Neuronal stem cell (in vitro differentiated cells): ENCODE results near the gene CORO2B.

Source experiments
- DNase-seq: peaks from one replicate; pipeline ENCODE4 v3.0.0-alpha.2; 2013; ENCODE audit warnings: low spot score
- H2AFZ ChIP-seq: one replicate; pipeline ENCODE4 v1.6.1; 2013; ENCODE audit warnings: mild to moderate bottlenecking, low read length, inconsistent platforms
- H2AK5ac ChIP-seq: 2 replicates; pipeline ENCODE4 v1.6.1; 2013; ENCODE audit warnings: low read depth, mild to moderate bottlenecking, inconsistent platforms, low read length, moderate library complexity, mixed read lengths
- H2BK120ac ChIP-seq: 2 replicates; pipeline ENCODE4 v1.6.1; 2013; ENCODE audit warnings: low read depth, mild to moderate bottlenecking, inconsistent platforms, low read length, moderate library complexity, mixed read lengths
- H2BK12ac ChIP-seq: one replicate; pipeline ENCODE4 v1.6.1; 2013; ENCODE audit warnings: low read length, inconsistent platforms
- H2BK15ac ChIP-seq: 2 replicates; pipeline ENCODE4 v1.6.1; 2013; ENCODE audit warnings: mild to moderate bottlenecking, low read length, inconsistent platforms, mixed read lengths
- H2BK5ac ChIP-seq: one replicate; pipeline ENCODE4 v1.6.1; 2013; ENCODE audit warnings: inconsistent platforms, mild to moderate bottlenecking, low read length, moderate library complexity
- H3K14ac ChIP-seq: one replicate; pipeline ENCODE4 v1.6.1; 2013; ENCODE audit warnings: low read length, inconsistent platforms
- H3K18ac ChIP-seq: 2 replicates; pipeline ENCODE4 v1.6.1; 2013; ENCODE audit warnings: low read length, inconsistent platforms
- H3K23ac ChIP-seq: 2 replicates; pipeline ENCODE4 v1.6.1; 2013; ENCODE audit warnings: low read depth, mild to moderate bottlenecking, mixed read lengths, low read length, inconsistent platforms; ENCODE audit not compliant: poor library complexity
- H3K27ac ChIP-seq: replicated peaks from 3 replicates; pipeline ENCODE4 v1.5.1; 2013; ENCODE audit warnings: low read length, inconsistent platforms
- H3K27me3 ChIP-seq, 3 experiments: 2 replicates each; pipeline ENCODE4 v1.6.1; 2013; ENCODE audit warnings: low read length in 3 of 3, mild to moderate bottlenecking in 2 of 3, inconsistent platforms in 1 of 3, low read depth in 1 of 3, mixed read lengths in 1 of 3, moderate library complexity in 1 of 3; ENCODE audit not compliant: control insufficient read depth in 3 of 3, insufficient read depth in 3 of 3
- H3K36me3 ChIP-seq, 2 donors: replicated peaks in 1 of 2; 2 replicates each; pipeline ENCODE4 v1.6.1; 2013; ENCODE audit warnings: low read length in 2 of 2; ENCODE audit not compliant: control insufficient read depth in 2 of 2, insufficient read depth in 2 of 2
- H3K4ac ChIP-seq: 2 replicates; pipeline ENCODE4 v1.6.1; 2013; ENCODE audit warnings: inconsistent platforms, mild to moderate bottlenecking, low read length, moderate library complexity
- H3K4me1 ChIP-seq, 2 donors: 1 replicate in 1 of 2; 2 replicates in 1 of 2; pipeline ENCODE4 v1.6.1; 2013; ENCODE audit warnings: low read length in 2 of 2, low read depth in 1 of 2; ENCODE audit not compliant: control insufficient read depth in 2 of 2, insufficient read depth in 1 of 2
- H3K4me2 ChIP-seq: one replicate; pipeline ENCODE4 v1.6.1; 2013; ENCODE audit warnings: mild to moderate bottlenecking, low read length, inconsistent platforms; ENCODE audit not compliant: insufficient read depth, poor library complexity, severe bottlenecking
- H3K4me3 ChIP-seq, 2 donors: 2 replicates each; pipeline ENCODE4 v1.5.1; 2013; ENCODE audit warnings: low read length in 2 of 2, mild to moderate bottlenecking in 2 of 2, inconsistent platforms in 1 of 2, moderate library complexity in 1 of 2
- H3K79me1 ChIP-seq: one replicate; pipeline ENCODE4 v1.6.1; 2013; ENCODE audit warnings: low read depth, mild to moderate bottlenecking, inconsistent platforms, low read length, moderate library complexity
- H3K9ac ChIP-seq: one replicate; pipeline ENCODE4 v1.6.1; 2013; ENCODE audit warnings: mild to moderate bottlenecking, low read depth, low read length, inconsistent platforms; ENCODE audit not compliant: poor library complexity
- H3K9me3 ChIP-seq, 2 donors: replicated peaks in 1 of 2; 2 replicates each; pipeline versions ENCODE3 to v1.6.1; 2013; ENCODE audit warnings: low read length in 2 of 2, mild to moderate bottlenecking in 2 of 2, inconsistent platforms in 1 of 2, low read depth in 1 of 2, mixed read lengths in 1 of 2, moderate library complexity in 1 of 2; ENCODE audit not compliant: control insufficient read depth in 2 of 2, insufficient read depth in 1 of 2
- H4K8ac ChIP-seq: one replicate; pipeline ENCODE4 v1.6.1; 2013; ENCODE audit warnings: low read depth, mild to moderate bottlenecking, inconsistent platforms, low read length, moderate library complexity
- H4K91ac ChIP-seq: one replicate; pipeline ENCODE4 v1.6.1; 2013; ENCODE audit warnings: low read length, low read depth, mild to moderate bottlenecking, inconsistent platforms; ENCODE audit not compliant: poor library complexity
- WGBS, 2 donors: extraction: QIAGEN DNeasy Blood & Tissue Kit; methylation state at CpG; one replicate each; pipeline ENCODE4 v1.1.7; 2013; ENCODE audit warnings: missing lambda C conversion rate in 2 of 2, mixed read lengths in 1 of 2; ENCODE audit not compliant: insufficient read length in 2 of 2, insufficient replicate concordance in 1 of 2; ENCODE audit errors: extremely low coverage in 2 of 2; 5-methylcytosine and 5-hydroxymethylcytosine counted together

CORO2B gene

GRCh38 chr15:68719672-68720071, 140.9 kb downstream of the CORO2B start:
- Histone ChIP-seq H2AFZ (no peak overlapping the region), H3K18ac (no peak overlapping the region), H3K9ac (no peak overlapping the region), H2BK5ac (no peak overlapping the region), H3K23ac (no peak overlapping the region), H3K9me3 (no peaks in the 10 kb centered on the region), H2BK15ac (no peak overlapping the region), H3K36me3 (peaks cover 0 to 26% of the 10 kb centered on the region in 2 donors), H3K27me3 (no peaks in the 10 kb centered on the region), H3K14ac (no peak overlapping the region), H3K4me1 (peaks cover 0 to 3% of the 10 kb centered on the region in 2 donors), H2BK12ac (no peak overlapping the region), H3K4me3 (no peak overlapping the region), H4K8ac (no peak overlapping the region), H2BK120ac (no peak overlapping the region), H3K79me1 (no peaks in the 10 kb centered on the region), H3K4me2 (no peak overlapping the region), H4K91ac (no peak overlapping the region), H3K27ac (no peak overlapping the region), H2AK5ac (no peak overlapping the region), H3K4ac (no peak overlapping the region)
- WGBS, 2 donors = no CpG with 5 or more reads among the region's 10 CpGs
- no peak for DNase-seq

- DNase-seq = no peak
- Histone ChIP-seq H3K14ac (no peak overlapping the region), H2AK5ac (no peak overlapping the region), H2BK12ac (no peak overlapping the region), H3K4ac (no peak overlapping the region), H2BK15ac (no peak overlapping the region), H3K79me1 (no peaks in the 10 kb centered on the region), H4K8ac (no peak overlapping the region), H3K9ac (no peak overlapping the region), H3K4me2 (no peak overlapping the region), H4K91ac (no peak overlapping the region), H3K18ac (no peak overlapping the region), H3K27me3 (no peaks in the 10 kb centered on the region), H3K23ac (no peak overlapping the region), H3K36me3 (peaks cover 0 to 12% of the 10 kb centered on the region in 2 donors), H3K4me3 (no peak overlapping the region), H3K9me3 (no peaks in the 10 kb centered on the region), H2BK5ac (no peak overlapping the region), H3K4me1 (peaks cover 3 to 4% of the 10 kb centered on the region in 2 donors), H2AFZ (no peak overlapping the region), H2BK120ac (no peak overlapping the region), H3K27ac (no peak overlapping the region)
- no CpG with 5 or more reads among the region's 5 CpGs for WGBS, 2 donors
Measured at GRCh38 chr15:68721886-68722285, 143.1 kb downstream of the CORO2B start.

GRCh38 chr15:68725736-68726135, 146.9 kb downstream of the CORO2B start:
- no CpG with 5 or more reads among the region's 14 CpGs for WGBS, 2 donors
- Histone ChIP-seq H3K9ac (no peak overlapping the region), H2AK5ac (no peak overlapping the region), H4K8ac (no peak overlapping the region), H4K91ac (no peak overlapping the region), H3K27ac (no peak overlapping the region), H3K4me3 (no peak overlapping the region), H2BK15ac (no peak overlapping the region), H3K18ac (peak overlapping the region; percentile 57), H3K4ac (no peak overlapping the region), H2BK12ac (no peak overlapping the region), H3K14ac (no peak overlapping the region), H3K36me3 (no peaks in the 10 kb centered on the region), H2BK120ac (no peak overlapping the region), H3K4me2 (no peak overlapping the region), H3K27me3 (no peaks in the 10 kb centered on the region), H3K9me3 (no peaks in the 10 kb centered on the region), H2AFZ (no peak overlapping the region), H3K79me1 (no peaks in the 10 kb centered on the region), H3K23ac (no peak overlapping the region), H3K4me1 (peaks cover 2 to 8% of the 10 kb centered on the region in 2 donors), H2BK5ac (peak overlapping the region; percentile 82)
- DNase-seq = no peak

- no peaks in the 10 kb centered on the region for H3K9me3 ChIP-seq
- H3K4me1 ChIP-seq = peaks cover 3 to 10% of the 10 kb centered on the region in 2 donors
- H3K14ac ChIP-seq = no peak overlapping the region
- no peaks in the 10 kb centered on the region for H3K27me3 ChIP-seq
- H2BK12ac ChIP-seq = no peak overlapping the region
- no peak overlapping the region for H4K8ac ChIP-seq
- no peak overlapping the region for H4K91ac ChIP-seq
- H2AFZ ChIP-seq = no peak overlapping the region
- DNase-seq = no peak
- no CpG with 5 or more reads among the region's 9 CpGs for WGBS, 2 donors
- no peaks in the 10 kb centered on the region for H3K79me1 ChIP-seq
- H3K36me3 ChIP-seq = no peaks in the 10 kb centered on the region
- H3K4ac ChIP-seq = no peak overlapping the region
- peak overlapping the region; percentile 21 for H2AK5ac ChIP-seq
- no peak overlapping the region for H2BK15ac ChIP-seq
- H3K4me3 ChIP-seq = no peak overlapping the region
- peak overlapping the region; percentile 82 for H2BK5ac ChIP-seq
- H3K18ac ChIP-seq = peak overlapping the region; percentile 53
- no peak overlapping the region for H3K4me2 ChIP-seq
- no peak overlapping the region for H3K27ac ChIP-seq
- H2BK120ac ChIP-seq = no peak overlapping the region
- no peak overlapping the region for H3K9ac ChIP-seq
- no peak overlapping the region for H3K23ac ChIP-seq
Measured at GRCh38 chr15:68726246-68726645, 147.5 kb downstream of the CORO2B start.
